Measurements from ENCODE around the gene SYT17. TPM values are rescaled to one million over a fixed set of nuclear protein-coding genes. Genes with fewer than 3 reads are reported as not detected.

Gene SYT17
- total and polyA plus RNA-seq, 7 donors = 0.08 to 0.58 (median 0.39) TPM

DNA sequence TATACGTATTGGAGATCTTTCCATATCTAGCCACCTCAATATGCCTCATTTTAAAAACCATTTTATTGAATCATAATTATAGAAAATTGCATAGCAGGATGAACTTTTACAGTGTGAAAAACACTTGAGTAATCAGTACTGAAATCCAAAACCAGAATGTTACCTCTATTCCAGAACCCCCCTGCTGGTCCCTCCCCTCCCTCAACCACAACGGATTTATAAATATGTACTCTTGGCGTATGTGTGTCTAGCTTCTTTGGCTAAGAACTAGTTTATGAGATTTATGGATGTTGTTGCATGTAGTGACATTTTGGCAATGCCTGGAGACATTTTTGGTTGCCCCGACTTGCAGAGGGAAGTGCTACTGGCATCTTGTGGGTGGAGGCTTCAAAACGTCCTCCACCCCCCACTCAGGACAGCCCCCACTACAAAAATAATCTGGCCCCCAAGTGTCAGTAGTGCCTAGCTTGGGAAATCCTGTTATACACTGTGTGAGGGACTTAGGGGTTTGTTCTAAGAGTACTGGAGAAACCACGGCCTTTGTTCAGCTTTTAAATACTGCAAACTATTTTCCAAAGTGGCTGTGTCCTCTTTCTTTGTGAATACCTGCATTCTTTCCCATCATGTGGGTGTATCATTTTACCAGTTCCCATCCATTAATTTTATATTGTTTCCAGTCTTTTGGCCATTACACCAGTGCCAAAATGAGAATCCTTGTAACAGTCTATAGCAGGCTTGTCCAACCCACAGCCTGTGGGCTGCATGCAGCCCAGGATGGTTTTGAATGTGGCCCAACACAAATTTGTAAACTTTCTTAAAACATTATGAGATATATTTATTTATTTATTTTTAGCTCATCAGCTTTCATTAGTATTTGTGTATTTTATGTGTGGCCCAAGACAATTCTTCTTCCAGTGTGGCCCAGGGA lies 30.6 kb upstream of the SYT17 start:
- H3K4me1 ChIP-seq = no peaks in the 10 kb centered on the region
- H3K4me3 ChIP-seq = no peak overlapping the region
- peak in 1 of 4 donors; percentile 14 for ATAC-seq
- intact Hi-C loops (cut with DNase I) = no loop called here
- H3K27ac ChIP-seq = no peak overlapping the region
- DNase-seq = no peak
- H3K9me3 ChIP-seq = no peaks in the 10 kb centered on the region
- WGBS, 3 donors = 26 to 29% (median 26%) methylated on average over 6 of the region's 6 CpGs
- no peaks in the 10 kb centered on the region for H3K36me3 ChIP-seq (ENCODE audit: insufficient read depth in 1 of 2, low read depth in 1 of 2)
- TF ChIP-seq, protein P1, sequence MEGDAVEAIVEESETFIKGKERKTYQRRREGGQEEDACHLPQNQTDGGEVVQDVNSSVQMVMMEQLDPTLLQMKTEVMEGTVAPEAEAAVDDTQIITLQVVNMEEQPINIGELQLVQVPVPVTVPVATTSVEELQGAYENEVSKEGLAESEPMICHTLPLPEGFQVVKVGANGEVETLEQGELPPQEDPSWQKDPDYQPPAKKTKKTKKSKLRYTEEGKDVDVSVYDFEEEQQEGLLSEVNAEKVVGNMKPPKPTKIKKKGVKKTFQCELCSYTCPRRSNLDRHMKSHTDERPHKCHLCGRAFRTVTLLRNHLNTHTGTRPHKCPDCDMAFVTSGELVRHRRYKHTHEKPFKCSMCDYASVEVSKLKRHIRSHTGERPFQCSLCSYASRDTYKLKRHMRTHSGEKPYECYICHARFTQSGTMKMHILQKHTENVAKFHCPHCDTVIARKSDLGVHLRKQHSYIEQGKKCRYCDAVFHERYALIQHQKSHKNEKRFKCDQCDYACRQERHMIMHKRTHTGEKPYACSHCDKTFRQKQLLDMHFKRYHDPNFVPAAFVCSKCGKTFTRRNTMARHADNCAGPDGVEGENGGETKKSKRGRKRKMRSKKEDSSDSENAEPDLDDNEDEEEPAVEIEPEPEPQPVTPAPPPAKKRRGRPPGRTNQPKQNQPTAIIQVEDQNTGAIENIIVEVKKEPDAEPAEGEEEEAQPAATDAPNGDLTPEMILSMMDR (IDR thresholded peaks at IDR 0.05) = no peak
- H3K27me3 ChIP-seq (ENCODE audit: insufficient read depth in 3 of 3, low read length in 2 of 3) = no peaks in the 10 kb centered on the region

GRCh38 chr16:19138601-19139000 lies 29.4 kb upstream of the SYT17 start:
- peak; percentile 67 to 80 for DNase-seq
- intact Hi-C loops (cut with DNase I) = no loop called here
- peak in 2 of 4 donors; percentile 53 to 78 for ATAC-seq
- TF ChIP-seq, protein P1 (IDR thresholded peaks at IDR 0.05) = no peak
- H3K27ac ChIP-seq = no peak overlapping the region
- H3K4me3 ChIP-seq = no peak overlapping the region
- no peaks in the 10 kb centered on the region for H3K4me1 ChIP-seq
- H3K9me3 ChIP-seq = no peaks in the 10 kb centered on the region
- 13 to 25% (median 13%) methylated on average over 4 of the region's 4 CpGs for WGBS, 3 donors
- no peaks in the 10 kb centered on the region for H3K27me3 ChIP-seq (ENCODE audit: insufficient read depth in 3 of 3, low read length in 2 of 3)
- H3K36me3 ChIP-seq (ENCODE audit: insufficient read depth in 1 of 2, low read depth in 1 of 2) = no peaks in the 10 kb centered on the region

- Histone ChIP-seq H3K4me3 (no peak overlapping the region), H3K36me3 (ENCODE audit: insufficient read depth in 1 of 2, low read depth in 1 of 2) (no peaks in the 10 kb centered on the region), H3K27me3 (ENCODE audit: insufficient read depth in 3 of 3, low read length in 2 of 3) (no peaks in the 10 kb centered on the region), H3K27ac (no peak overlapping the region), H3K9me3 (no peaks in the 10 kb centered on the region), H3K4me1 (no peaks in the 10 kb centered on the region)
- ATAC-seq = no peak
- TF ChIP-seq, protein P1 (IDR thresholded peaks at IDR 0.05) = no peak
- DNase-seq = no peak
- intact Hi-C loops (cut with DNase I) = no loop called here
- WGBS, 3 donors = 75 to 81% (median 79%) methylated on average over 5 of the region's 5 CpGs
Measured at GRCh38 chr16:19139436-19140091, 28.5 kb upstream of the SYT17 start.

GRCh38 chr16:19140396-19140795 lies 27.6 kb upstream of the SYT17 start:
- TF ChIP-seq, protein P1 (IDR thresholded peaks at IDR 0.05) = no peak
- Histone ChIP-seq H3K27me3 (ENCODE audit: insufficient read depth in 3 of 3, low read length in 2 of 3) (no peaks in the 10 kb centered on the region), H3K36me3 (ENCODE audit: insufficient read depth in 1 of 2, low read depth in 1 of 2) (no peaks in the 10 kb centered on the region), H3K27ac (no peak overlapping the region), H3K4me1 (no peaks in the 10 kb centered on the region), H3K9me3 (no peaks in the 10 kb centered on the region), H3K4me3 (no peak overlapping the region)
- 22 to 41% (median 28%) methylated on average over 2 of the region's 2 CpGs for WGBS, 3 donors
- no peak for DNase-seq
- intact Hi-C loops (cut with DNase I) = no loop called here
- ATAC-seq = no peak

Measured in psoas muscle (tissue), 8 donors.